Parathyroid adenoma (tissue), 2 donors: ENCODE measurements around the gene GPC3.

Experiments
- H2AFZ ChIP-seq: fragments of 300-600 bp; sonication (generic); one replicate; pipeline ENCODE4 v1.7.0; 2017; ENCODE audit warnings: antibody characterized with exemption, mild to moderate bottlenecking
- H3K27ac ChIP-seq: fragments of 300-600 bp; sonication (generic); one replicate; pipeline ENCODE4 v1.7.0; 2017
- H3K27me3 ChIP-seq: fragments of 300-600 bp; sonication (generic); one replicate; pipeline ENCODE4 v1.7.0; 2017; ENCODE audit warnings: low read length; ENCODE audit not compliant: control insufficient read depth, insufficient read depth
- H3K36me3 ChIP-seq: fragments of 300-600 bp; sonication (generic); one replicate; pipeline ENCODE4 v1.7.0; 2017; ENCODE audit warnings: low read length; ENCODE audit not compliant: control insufficient read depth, insufficient read depth
- H3K4me1 ChIP-seq: fragments of 300-600 bp; sonication (generic); one replicate; pipeline ENCODE4 v1.7.0; 2017; ENCODE audit warnings: control low read depth
- H3K4me2 ChIP-seq: fragments of 300-600 bp; sonication (generic); one replicate; pipeline ENCODE4 v1.7.0; 2017; ENCODE audit warnings: low read length
- H3K4me3 ChIP-seq: fragments of 300-600 bp; sonication (generic); one replicate; pipeline ENCODE4 v1.7.0; 2017; ENCODE audit warnings: low read depth, low read length
- H3K79me2 ChIP-seq: fragments of 300-600 bp; sonication (generic); one replicate; pipeline ENCODE4 v1.7.0; 2017; ENCODE audit warnings: control low read depth
- H3K9ac ChIP-seq: fragments of 300-600 bp; sonication (generic); one replicate; pipeline ENCODE4 v1.7.0; 2017; ENCODE audit warnings: mild to moderate bottlenecking
- H3K9me3 ChIP-seq: fragments of 300-600 bp; sonication (generic); one replicate; pipeline ENCODE4 v1.7.0; 2017; ENCODE audit warnings: low read length; ENCODE audit not compliant: control insufficient read depth
- TF ChIP-seq, protein P1 (sequence below): fragments of 300-600 bp; sonication (generic); IDR thresholded peaks from one replicate; pipeline ENCODE4 v1.7.0; 2017; ENCODE audit warnings: antibody characterized with exemption, mild to moderate bottlenecking
- donor health status: primary hyperparathyroidism.

Gene GPC3

GRCh38 chrX:133938530-133938929, 46.9 kb downstream of the GPC3 start:
- no peak overlapping the region for H3K27ac ChIP-seq

GRCh38 chrX:133937022-133937421, 48.4 kb downstream of the GPC3 start:
- no peak overlapping the region for H3K4me2 ChIP-seq
- no peaks in the 10 kb centered on the region for H3K4me1 ChIP-seq
- H3K9ac ChIP-seq = no peak overlapping the region
- no peaks in the 10 kb centered on the region for H3K36me3 ChIP-seq
- H3K9me3 ChIP-seq = no peaks in the 10 kb centered on the region
- TF ChIP-seq, protein P1, sequence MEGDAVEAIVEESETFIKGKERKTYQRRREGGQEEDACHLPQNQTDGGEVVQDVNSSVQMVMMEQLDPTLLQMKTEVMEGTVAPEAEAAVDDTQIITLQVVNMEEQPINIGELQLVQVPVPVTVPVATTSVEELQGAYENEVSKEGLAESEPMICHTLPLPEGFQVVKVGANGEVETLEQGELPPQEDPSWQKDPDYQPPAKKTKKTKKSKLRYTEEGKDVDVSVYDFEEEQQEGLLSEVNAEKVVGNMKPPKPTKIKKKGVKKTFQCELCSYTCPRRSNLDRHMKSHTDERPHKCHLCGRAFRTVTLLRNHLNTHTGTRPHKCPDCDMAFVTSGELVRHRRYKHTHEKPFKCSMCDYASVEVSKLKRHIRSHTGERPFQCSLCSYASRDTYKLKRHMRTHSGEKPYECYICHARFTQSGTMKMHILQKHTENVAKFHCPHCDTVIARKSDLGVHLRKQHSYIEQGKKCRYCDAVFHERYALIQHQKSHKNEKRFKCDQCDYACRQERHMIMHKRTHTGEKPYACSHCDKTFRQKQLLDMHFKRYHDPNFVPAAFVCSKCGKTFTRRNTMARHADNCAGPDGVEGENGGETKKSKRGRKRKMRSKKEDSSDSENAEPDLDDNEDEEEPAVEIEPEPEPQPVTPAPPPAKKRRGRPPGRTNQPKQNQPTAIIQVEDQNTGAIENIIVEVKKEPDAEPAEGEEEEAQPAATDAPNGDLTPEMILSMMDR = no peak
- no peaks in the 10 kb centered on the region for H3K27me3 ChIP-seq
- no peaks in the 10 kb centered on the region for H3K79me2 ChIP-seq
- no peak overlapping the region for H3K4me3 ChIP-seq
- H3K27ac ChIP-seq = no peak overlapping the region
- no peak overlapping the region for H2AFZ ChIP-seq

More at GRCh38 chrX:133938530-133938929, 46.9 kb downstream of the GPC3 start:
- Histone ChIP-seq H3K9me3 (no peaks in the 10 kb centered on the region), H3K36me3 (no peaks in the 10 kb centered on the region), H3K4me3 (no peak overlapping the region), H3K27me3 (no peaks in the 10 kb centered on the region), H3K9ac (no peak overlapping the region), H3K4me2 (no peak overlapping the region), H3K4me1 (no peaks in the 10 kb centered on the region), H2AFZ (no peak overlapping the region), H3K79me2 (no peaks in the 10 kb centered on the region)
- TF ChIP-seq, protein P1 = no peak

- no peaks in the 10 kb centered on the region for H3K9me3 ChIP-seq
- H3K4me3 ChIP-seq = no peak overlapping the region
- TF ChIP-seq, protein P1 = no peak
- H3K27me3 ChIP-seq = no peaks in the 10 kb centered on the region
- H2AFZ ChIP-seq = no peak overlapping the region
- no peaks in the 10 kb centered on the region for H3K79me2 ChIP-seq
- no peak overlapping the region for H3K9ac ChIP-seq
- H3K36me3 ChIP-seq = no peaks in the 10 kb centered on the region
- no peak overlapping the region for H3K4me2 ChIP-seq
- H3K4me1 ChIP-seq = no peaks in the 10 kb centered on the region
- no peak overlapping the region for H3K27ac ChIP-seq
Measured at GRCh38 chrX:133935076-133935475, 50.3 kb downstream of the GPC3 start.

- no peaks in the 10 kb centered on the region for H3K36me3 ChIP-seq
- no peaks in the 10 kb centered on the region for H3K79me2 ChIP-seq
- H3K27me3 ChIP-seq = no peaks in the 10 kb centered on the region
- H3K4me1 ChIP-seq = no peaks in the 10 kb centered on the region
- no peak overlapping the region for H2AFZ ChIP-seq
- TF ChIP-seq, protein P1 = no peak
- no peak overlapping the region for H3K9ac ChIP-seq
- H3K9me3 ChIP-seq = no peaks in the 10 kb centered on the region
- H3K4me2 ChIP-seq = no peak overlapping the region
- H3K4me3 ChIP-seq = no peak overlapping the region
- H3K27ac ChIP-seq = no peak overlapping the region
Measured at GRCh38 chrX:133933316-133933715, 52.1 kb downstream of the GPC3 start.

DNA sequence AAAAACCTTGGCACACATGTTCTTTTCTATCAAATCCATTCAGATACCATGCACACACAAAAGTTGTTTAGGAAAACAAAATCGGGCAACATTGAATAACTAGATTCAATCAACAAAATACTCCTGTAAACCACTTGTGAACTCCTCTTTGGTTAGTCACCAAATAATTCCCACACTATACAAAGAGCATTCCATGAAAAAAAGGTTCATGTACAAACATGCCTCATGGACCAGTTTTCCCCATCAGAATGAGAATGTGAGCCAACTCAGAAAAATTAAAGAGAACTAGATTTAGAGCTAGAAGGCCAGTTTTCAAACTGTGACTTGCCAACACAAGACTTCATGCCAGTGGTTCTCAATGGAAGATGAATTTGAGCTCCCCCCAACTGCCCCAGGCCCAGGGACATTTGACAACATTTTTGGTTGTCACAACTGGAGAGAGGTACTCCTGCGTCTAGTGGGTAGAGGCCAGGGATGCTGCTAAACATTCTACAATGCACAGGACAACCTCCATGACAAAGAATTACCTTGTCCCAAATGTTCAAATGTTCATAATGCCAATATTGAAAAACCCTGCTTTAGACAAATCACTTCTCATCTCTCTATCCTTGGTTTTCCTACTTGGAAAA, 55.4 kb downstream of the GPC3 start:
- Histone ChIP-seq H3K79me2 (no peaks in the 10 kb centered on the region), H3K4me2 (no peak overlapping the region), H3K9ac (no peak overlapping the region), H3K9me3 (no peaks in the 10 kb centered on the region), H2AFZ (no peak overlapping the region), H3K27ac (no peak overlapping the region), H3K4me3 (no peak overlapping the region), H3K27me3 (no peaks in the 10 kb centered on the region), H3K4me1 (no peaks in the 10 kb centered on the region), H3K36me3 (no peaks in the 10 kb centered on the region)
- TF ChIP-seq, protein P1 = no peak
